T-helper 1 cell treated with Interleukin-12 subunit alpha and Interleukin-12 subunit beta and Interleukin-4 antibody, amounts not matched to agents 30 μg/mL and 1 μg/mL, for 36 hours (primary cell): ENCODE results near the gene ANGEL1.

ENCODE experiments used
- H3K27ac Mint-ChIP-seq: one replicate; pipeline ENCODE4 v1.8.0; 2021; ENCODE audit warnings: mild to moderate bottlenecking, mixed read lengths
- H3K27me3 Mint-ChIP-seq: one replicate; pipeline ENCODE4 v1.8.0; 2021; ENCODE audit warnings: low read depth, mixed read lengths
- H3K36me3 Mint-ChIP-seq: one replicate; pipeline ENCODE4 v1.8.0; 2021; ENCODE audit warnings: low read depth, mixed read lengths
- H3K4me1 Mint-ChIP-seq: one replicate; pipeline ENCODE4 v1.8.0; 2021; ENCODE audit warnings: low read depth, mixed read lengths
- H3K4me3 Mint-ChIP-seq: one replicate; pipeline ENCODE4 v1.8.0; 2021; ENCODE audit warnings: mild to moderate bottlenecking, moderate library complexity, mixed read lengths
- H3K9me3 Mint-ChIP-seq: one replicate; pipeline ENCODE4 v1.8.0; 2021; ENCODE audit warnings: mixed read lengths

ANGEL1 gene

DNA sequence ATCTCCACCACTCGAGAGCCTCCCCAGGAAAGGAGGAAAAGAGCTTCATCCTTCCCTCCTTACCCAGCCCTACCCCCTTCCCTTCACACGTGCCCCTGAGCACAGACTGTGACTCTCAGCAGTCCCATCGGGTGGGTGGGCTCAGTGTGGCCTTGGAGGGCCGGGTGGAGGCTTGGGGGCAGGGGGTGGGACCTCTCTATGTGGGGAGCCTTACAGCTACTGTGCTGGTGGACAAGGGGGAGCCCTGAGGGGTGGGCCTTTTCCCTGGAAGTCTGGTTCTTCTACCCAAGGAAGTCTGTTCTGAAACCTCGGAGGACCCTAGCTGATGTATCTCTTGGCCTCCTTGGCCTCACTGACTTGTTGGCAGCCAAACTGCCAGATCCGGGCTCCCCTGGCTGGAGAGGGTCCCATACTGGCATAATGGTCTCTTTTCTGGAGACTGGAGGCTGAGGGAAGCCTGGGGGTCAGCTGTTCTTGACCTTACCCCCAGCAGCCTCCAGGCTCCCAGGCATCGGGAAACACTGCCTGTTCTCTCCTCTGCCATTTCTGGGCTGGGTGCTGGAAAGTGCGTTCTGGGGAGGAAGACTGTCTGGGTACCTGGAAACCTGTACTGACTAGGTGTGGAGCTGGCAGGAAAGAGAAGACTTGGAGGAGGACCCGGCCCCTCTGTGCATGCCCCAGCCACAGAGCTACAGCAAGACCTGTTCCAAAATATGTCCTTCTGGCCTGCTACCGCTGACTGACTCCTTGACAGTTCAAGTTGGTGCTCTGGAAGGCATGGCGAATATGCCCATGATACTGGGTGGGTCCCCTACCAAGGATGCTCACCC lies 43.8 kb downstream of the ANGEL1 start:
- H3K27me3 Mint-ChIP-seq, result peaks cover 18% of the 10 kb centered on the region
- peaks cover 24% of the 10 kb centered on the region for H3K4me1 Mint-ChIP-seq
- peak overlapping the region; percentile 68 for H3K27ac Mint-ChIP-seq

DNA sequence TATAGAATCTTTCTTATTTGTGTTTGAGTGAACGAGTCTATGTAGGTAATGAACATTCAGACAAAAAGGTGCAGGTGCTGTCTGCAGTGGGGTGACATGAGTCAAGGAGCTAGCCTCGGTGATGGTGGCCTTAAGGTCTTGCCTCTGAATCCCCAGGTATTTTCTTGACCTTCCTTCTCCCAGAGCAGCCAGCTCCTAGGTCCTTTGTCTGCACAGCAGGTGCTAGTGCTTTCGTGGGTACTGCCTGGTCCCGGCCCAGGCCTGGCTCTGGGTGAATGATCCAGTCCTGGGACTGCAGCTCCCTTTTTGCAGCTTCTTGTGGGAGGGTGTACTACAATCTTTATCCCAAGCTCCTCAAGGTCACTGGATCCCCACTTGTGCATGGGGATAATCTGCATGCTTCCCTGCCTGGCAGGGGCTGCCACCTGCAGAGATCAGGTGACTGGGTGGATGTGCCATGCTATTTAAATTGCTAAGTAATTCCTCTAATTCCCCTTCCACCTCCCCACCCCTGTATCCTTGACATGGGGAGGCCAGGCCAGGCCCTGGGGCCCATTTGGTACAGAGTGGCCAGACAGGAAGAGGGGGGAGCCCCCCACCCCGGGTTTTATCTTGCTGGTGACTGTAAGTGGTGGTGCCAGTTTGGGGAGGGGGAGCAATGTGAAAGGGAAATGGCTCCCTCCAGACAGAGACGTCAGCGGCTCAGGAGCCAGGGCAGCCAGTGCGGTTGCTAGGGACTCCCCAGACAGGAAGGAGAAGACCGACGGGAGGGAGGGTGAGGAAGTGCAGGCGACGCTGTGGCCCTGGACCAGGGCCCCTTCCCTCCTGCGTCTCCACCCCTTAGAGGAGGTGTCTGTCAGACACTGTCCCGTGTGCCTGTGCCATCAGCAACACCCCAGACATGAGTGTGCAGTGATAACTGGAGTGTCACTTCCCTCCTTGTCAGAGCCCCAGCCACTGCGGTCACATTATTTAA lies 44.7 kb downstream of the ANGEL1 start:
- Mint-ChIP-seq H3K4me3 (peak overlapping the region; percentile 46), H3K9me3 (no peaks in the 10 kb centered on the region), H3K36me3 (no peaks in the 10 kb centered on the region), H3K27me3 (peaks cover 27% of the 10 kb centered on the region), H3K4me1 (peaks cover 25% of the 10 kb centered on the region), H3K27ac (peak overlapping the region; percentile 68)

More for the DNA sequence above, 43.8 kb downstream of the ANGEL1 start:
- Mint-ChIP-seq H3K4me3 (peak overlapping the region; percentile 46), H3K36me3 (no peaks in the 10 kb centered on the region), H3K9me3 (no peaks in the 10 kb centered on the region)

- Mint-ChIP-seq H3K27me3 (peaks cover 41% of the 10 kb centered on the region), H3K27ac (no peak overlapping the region), H3K4me1 (peaks cover 32% of the 10 kb centered on the region)
These were observed 47.2 kb downstream of the ANGEL1 start for GRCh38 chr14:76765461-76765931.

DNA sequence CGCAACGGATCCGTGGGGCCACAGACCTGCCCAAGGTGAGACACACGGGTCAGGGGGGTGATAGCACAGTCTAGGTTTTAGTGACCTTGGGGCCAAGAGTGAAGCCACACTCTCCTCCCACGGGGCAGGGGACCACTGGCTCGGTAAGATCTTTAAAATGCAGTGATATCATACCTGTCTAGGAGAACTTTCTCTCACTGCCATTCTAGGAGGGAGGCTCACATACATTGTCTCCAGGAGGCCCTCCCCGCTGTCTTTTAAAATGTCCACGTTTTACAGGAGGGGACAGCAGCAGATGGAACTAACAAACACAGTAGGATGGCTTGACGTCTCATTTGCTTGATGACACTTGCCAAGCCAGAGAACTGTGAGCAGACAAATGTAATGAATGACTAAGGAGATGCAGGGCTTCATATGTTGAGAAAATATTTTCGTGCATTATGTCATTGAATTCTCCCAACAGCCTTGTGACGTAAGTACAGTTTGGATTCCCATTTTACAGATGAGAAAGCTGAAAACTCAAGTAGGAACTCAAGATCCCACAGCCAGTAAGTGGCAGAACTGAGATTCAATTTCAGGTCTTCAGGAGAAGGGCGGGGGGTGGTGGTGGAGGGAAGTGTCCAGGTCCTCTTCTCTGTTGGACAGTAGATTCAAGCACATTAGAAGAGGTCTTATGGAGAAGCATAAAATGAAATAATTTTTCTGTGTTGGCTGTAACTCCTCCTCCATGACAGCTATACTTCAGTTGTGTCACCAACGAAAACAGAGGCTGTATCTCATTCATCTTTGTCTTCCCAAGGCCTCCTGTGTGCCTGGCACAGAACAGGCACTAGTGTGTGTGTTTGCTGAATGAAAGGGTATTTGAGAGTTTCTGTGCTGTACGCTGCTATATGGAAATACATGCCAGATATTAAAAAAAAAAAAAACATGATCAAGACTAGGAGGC lies 49.3 kb downstream of the ANGEL1 start:
- Mint-ChIP-seq H3K4me3 (peak overlapping the region; percentile 11), H3K27me3 (peaks cover 62% of the 10 kb centered on the region), H3K4me1 (peaks cover 21% of the 10 kb centered on the region), H3K9me3 (no peaks in the 10 kb centered on the region), H3K36me3 (no peaks in the 10 kb centered on the region), H3K27ac (no peak overlapping the region)

More at GRCh38 chr14:76765461-76765931, 47.2 kb downstream of the ANGEL1 start:
- Mint-ChIP-seq H3K9me3 (no peaks in the 10 kb centered on the region), H3K4me3 (no peak overlapping the region), H3K36me3 (no peaks in the 10 kb centered on the region)

DNA sequence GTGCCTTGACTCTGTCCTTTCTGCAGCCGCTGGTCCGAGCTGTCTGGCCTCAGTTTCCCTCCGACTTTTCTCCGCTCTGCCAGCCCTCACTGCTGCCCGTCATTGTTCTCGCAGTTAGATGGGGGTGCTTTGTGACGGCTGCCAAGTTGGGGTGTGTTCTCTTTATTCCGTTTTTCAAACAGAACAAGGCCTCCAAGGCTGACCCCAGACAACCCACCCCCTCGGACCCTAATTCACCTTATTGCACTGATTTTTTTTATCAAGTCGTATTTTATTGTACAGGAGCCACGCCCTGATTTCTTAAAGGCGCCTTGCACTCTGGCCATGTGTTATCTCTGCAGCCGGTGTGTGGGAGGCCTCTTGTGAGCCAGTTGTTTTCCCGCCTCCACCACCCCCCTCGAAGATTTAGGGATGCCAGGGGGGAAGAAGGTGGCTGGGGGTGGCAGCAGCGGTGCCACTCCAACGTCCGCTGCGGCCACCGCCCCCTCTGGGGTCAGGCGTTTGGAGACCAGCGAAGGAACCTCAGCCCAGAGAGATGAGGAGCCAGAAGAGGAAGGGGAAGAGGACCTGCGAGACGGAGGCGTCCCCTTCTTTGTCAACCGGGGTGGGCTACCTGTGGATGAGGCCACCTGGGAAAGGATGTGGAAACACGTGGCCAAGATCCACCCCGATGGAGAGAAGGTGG lies 50.1 kb downstream of the ANGEL1 start:
- no peaks in the 10 kb centered on the region for H3K36me3 Mint-ChIP-seq
- H3K27me3 Mint-ChIP-seq, result peaks cover 70% of the 10 kb centered on the region
- H3K4me1 Mint-ChIP-seq, result peaks cover 13% of the 10 kb centered on the region
- H3K9me3 Mint-ChIP-seq, result no peaks in the 10 kb centered on the region
- peak overlapping the region; percentile 84 for H3K4me3 Mint-ChIP-seq
- H3K27ac Mint-ChIP-seq, result no peak overlapping the region

GRCh38 chr14:76761960-76762410 lies 50.7 kb downstream of the ANGEL1 start:
- peaks cover 11% of the 10 kb centered on the region for H3K4me1 Mint-ChIP-seq
- H3K4me3 Mint-ChIP-seq, result peak overlapping the region; percentile 84
- H3K36me3 Mint-ChIP-seq, result no peaks in the 10 kb centered on the region
- no peak overlapping the region for H3K27ac Mint-ChIP-seq
- no peaks in the 10 kb centered on the region for H3K9me3 Mint-ChIP-seq
- peaks cover 71% of the 10 kb centered on the region for H3K27me3 Mint-ChIP-seq

DNA sequence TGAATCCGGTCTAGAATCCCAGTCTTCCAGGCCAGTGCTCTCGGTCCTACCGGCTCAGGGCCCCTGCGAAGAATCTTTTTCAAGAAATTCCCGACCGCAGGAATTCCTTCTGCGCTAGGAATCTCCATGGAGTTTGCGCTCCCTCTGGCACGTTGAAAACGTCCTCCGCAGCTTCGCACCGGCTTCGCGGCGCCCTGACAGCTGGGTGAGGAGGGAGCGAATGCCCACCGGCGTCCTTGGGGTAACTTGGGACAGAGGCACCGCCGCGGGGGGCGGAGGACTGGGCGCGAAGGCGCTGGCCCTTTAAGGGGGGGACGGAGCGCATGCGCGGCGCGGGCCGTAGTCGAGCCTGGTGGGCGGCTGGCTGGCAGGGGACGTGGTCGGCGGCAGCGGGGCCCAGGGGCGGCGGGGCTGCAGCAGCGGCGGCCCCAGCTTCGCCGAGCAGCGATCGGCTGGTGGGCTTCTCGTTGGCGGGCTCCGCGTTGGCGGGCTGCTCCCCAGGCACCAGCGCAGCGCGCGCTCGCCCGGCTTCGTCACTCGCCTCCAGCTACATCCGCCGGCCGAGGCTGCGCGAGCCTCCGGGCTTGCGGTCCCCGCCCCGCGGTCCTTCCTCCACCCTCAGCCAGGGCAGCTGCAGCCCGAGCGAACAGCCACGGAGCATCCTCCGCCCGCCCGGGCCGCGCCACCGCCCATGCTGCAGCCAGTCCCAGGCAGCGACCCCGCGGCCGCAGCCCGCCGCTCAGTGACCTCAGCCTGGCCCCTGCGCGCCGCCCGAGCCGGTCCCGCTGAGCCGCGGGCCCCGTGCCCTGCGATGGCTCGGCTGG lies 51.3 kb downstream of the ANGEL1 start, which contains the start of gene VASH1:
VASH1 (plus strand) TSS at position 333 of the 824 bp plus-strand sequence. CDS start 1,354 bp downstream, outside the sequence.
- no peak within 1 kb of the TSS for H3K27ac Mint-ChIP-seq

GRCh38 chr14:76760331-76761135 lies 52.1 kb downstream of the ANGEL1 start:
- Mint-ChIP-seq H3K27me3 (peaks cover 76% of the 10 kb centered on the region), H3K4me1 (peaks cover 11% of the 10 kb centered on the region), H3K4me3 (peak overlapping the region; percentile 73), H3K27ac (no peak overlapping the region), H3K36me3 (no peaks in the 10 kb centered on the region), H3K9me3 (no peaks in the 10 kb centered on the region)

More for the DNA sequence above, 51.3 kb downstream of the ANGEL1 start, which contains the start of gene VASH1:
- Mint-ChIP-seq H3K4me1 (peaks cover 11% of the 10 kb centered on the region), H3K4me3 (peak within 1 kb of the TSS; percentile 84), H3K9me3 (no peaks in the 10 kb centered on the region), H3K36me3 (no peaks in the 10 kb centered on the region), H3K27me3 (peaks cover 77% of the 10 kb centered on the region)

DNA sequence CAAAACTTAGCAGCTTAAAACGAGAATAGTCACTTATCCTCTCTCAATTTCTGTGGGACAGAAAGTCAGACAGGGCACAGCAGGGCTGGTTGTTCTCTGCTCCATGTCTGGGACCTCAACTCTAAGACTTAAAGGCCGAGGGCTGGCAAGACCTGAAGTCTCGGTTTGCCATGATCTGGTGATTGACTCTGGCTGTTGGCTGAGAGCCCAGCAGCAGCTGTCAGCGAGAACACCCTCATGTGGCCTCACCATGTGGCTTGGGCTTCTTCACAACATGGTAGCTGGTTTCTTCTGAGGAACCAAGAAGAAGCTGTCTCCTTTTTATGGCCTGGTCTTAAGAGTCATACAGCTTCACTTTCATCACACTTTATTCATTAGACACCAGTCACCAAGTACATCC lies 53.1 kb downstream of the ANGEL1 start:
- Mint-ChIP-seq H3K4me3 (no peak overlapping the region), H3K27me3 (peaks cover 70% of the 10 kb centered on the region)

GRCh38 chr14:76756371-76756750 lies 56.3 kb downstream of the ANGEL1 start:
- Mint-ChIP-seq H3K9me3 (no peaks in the 10 kb centered on the region), H3K27me3 (peaks cover 46% of the 10 kb centered on the region), H3K4me1 (peaks cover 3% of the 10 kb centered on the region), H3K27ac (no peak overlapping the region), H3K36me3 (no peaks in the 10 kb centered on the region), H3K4me3 (no peak overlapping the region)

More for the DNA sequence above, 53.1 kb downstream of the ANGEL1 start:
- Mint-ChIP-seq H3K4me1 (peaks cover 11% of the 10 kb centered on the region), H3K36me3 (no peaks in the 10 kb centered on the region), H3K9me3 (no peaks in the 10 kb centered on the region), H3K27ac (no peak overlapping the region)

GRCh38 chr14:76755610-76756370 lies 56.9 kb downstream of the ANGEL1 start:
- Mint-ChIP-seq H3K4me3 (no peak overlapping the region), H3K4me1 (peaks cover under 1% of the 10 kb centered on the region), H3K27me3 (peaks cover 43% of the 10 kb centered on the region), H3K36me3 (no peaks in the 10 kb centered on the region), H3K27ac (no peak overlapping the region), H3K9me3 (no peaks in the 10 kb centered on the region)
